ENCODE measurements around the gene RAB10.
"Not testable (repeated sequence)": the region's sequence is repeated elsewhere in the genome, so short reads cannot be mapped to it uniquely, and the experiment has no call there.

RAB10 gene

DNA sequence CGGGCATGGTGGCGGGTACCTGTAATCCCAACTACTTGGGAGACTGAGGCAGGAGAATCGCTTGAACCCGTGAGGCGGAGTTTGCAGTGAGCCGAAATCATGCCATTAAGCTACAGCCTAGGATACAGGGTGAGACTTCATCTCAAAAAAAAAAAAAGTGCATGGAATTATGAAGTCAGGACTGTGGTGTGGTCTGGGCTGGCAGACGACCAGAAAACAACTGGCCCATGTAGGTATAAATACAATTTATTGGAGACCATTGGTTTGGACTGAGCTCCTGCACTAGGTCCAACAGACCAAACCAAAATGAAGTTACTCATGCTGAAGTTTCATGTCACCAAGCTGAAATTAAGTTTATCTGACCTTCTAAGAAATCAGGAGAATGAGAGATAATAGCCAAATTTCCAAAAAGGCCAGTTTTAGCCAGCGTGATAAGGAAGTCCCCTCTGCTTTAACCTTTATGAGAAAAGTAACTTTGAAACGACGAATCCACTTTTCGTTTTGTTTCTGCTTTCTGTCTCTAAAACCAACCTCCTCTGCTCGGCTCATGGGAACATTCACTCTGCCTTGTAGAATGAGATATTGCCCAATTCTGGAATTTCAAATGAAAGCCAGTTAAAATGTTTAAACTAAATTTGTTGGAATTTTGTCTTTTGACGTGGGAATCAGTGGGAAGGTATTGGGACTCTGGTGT lies 17.7 kb upstream of the RAB10 start:
- no peak for DNase-seq (ENCODE audit: low spot score)

DNA sequence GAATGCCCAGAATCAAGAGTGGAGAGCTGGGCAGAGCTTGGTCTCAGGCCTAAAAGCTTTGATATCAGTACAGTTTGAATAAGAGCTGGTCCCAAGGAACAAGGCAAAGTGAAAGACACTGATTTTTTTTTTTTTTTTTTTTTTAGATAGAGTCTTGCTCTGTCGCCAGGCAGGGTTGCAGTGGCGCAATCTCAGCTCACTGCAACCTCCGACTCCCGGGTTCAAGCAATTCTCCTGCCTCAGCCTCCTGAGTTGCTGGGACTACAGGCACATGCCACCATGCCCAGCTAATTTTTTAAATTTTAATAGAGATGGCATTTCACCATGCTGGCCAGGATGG lies 17.2 kb upstream of the RAB10 start:
- not testable (repeated sequence) for DNase-seq (ENCODE audit: low spot score)

DNA sequence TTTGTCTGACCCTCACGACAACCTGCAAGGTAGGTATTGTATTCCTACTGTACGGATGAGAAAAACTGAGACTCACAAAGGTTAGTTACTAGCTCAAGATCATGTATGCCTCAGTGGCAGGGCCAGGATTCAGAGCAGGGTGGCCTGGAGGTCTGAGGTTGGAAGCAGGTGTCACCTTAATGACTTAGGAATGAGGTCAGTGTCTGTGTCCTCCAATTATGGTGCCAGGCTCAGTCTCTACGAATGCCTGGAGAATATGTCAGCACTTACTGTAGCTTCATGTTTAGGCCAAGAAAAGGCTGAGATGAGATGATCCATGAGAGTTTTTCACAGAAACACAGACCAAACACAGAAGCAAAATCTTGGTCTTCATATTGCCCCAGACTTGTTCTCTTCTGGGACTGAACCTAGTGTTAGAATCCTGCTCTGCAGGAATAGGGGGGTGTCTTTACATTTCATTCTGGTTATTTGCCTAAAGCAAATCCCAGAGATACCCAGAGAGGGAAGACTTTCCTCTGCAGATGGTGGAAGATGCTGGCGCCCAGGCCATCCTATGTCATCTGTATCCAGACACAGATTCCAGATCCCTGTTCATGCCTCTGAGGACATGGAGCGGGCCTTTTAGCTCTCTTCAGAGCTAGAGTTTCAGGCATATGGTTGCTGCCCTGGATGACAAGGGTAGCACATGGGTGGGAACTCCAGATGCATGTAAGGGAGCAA lies 16.3 kb upstream of the RAB10 start:
- no peak for DNase-seq (ENCODE audit: low spot score)

DNA sequence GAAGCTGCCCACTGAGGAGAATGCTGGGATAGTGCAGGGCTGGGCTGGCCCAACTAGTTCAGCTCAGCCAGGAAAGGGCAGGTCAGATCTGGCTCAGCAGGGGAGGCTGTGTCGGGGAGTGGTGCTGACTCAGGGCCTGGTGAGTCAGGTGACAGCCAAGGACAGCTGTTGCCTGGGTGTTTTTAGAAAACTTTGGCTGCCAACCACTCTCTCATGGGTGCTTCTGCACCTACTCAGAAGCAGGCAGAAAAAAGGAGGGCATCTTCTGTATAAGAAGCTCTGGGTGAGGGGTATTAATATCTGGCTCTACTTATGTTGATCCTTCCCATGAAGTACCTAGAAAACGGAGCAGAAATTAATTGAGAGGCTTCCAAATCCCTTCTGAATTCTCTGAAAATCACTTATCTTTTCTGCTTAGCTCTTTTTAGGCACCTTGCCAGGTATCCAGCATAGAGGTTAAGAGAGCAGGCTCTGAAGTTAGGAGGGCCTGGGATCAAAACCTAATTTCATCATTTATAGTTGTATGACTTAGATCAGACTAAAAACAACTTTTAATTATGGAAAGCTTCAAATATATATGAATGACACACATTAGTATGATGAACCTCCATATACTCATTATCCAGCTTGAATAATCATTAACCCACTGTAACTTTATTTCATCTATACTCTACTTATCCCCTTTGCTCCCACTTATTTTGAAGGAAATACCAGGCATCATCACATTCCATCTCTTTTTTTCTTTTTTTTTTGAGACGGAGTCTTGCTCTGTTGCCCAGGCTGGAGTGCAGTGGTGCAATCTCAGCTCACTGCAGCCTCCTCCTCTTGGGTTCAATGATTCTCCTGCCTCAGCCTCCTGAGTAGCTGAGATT lies 15.5 kb upstream of the RAB10 start:
- DNase-seq (ENCODE audit: low spot score), result no peak

DNA sequence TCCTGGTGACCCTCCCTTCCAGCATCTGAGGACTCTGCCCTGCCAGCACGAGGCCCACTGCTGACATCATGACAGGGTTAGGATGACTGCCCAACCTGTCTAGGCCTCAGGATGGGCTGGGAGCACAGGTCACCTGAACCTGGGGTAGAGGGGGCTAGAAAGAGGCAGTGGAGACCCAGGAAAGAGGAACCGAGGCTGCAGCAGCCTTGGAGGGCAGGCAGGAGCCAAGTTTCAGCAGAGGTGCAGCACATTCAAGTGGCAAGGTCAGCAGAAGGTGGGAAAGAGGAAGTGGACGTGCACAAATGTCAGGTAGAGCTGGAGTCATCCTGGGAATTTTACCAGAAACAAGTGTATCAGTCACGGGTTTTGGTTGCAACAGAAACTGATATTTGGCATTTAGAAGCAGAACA lies 13.6 kb upstream of the RAB10 start:
- DNase-seq (ENCODE audit: low spot score), result no peak

DNA sequence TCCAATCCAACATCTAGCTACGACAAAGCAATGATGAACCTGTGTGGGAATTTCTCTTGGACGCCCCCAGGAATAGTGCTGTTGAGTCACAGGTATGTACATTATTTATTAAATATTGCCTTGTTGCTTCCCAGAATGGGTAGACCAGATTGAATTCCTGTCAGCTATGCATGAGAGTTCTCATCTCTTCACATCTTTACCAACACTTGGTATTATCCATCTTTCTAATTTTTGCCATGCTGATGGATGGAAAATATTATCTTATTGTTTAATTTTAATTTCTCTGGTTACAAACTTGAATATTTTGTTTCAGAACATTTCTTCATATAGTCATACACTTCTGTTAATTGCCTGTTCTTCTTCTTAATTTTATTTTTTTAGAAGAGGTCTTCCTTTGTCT lies 9.6 kb upstream of the RAB10 start:
- no peak for DNase-seq (ENCODE audit: low spot score)

DNA sequence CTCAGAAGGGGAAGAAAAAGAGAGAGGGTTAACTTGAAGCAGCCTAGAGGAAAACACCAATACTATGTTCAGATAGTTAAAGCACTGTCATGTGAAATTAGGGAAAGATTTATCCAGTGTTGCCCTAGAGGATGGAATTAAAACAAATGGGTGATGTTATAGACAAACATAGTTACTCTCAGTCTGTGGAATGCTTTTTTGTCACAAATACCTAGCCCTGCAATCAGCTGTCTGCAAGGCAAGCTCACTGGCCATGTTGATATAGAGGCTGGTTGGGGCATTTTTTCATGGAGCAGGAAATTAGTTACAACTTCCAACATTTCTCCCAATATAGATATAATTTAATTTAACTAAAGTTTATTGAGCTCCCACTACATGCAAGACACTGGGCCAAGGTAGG lies 8.4 kb upstream of the RAB10 start:
- no peak for DNase-seq (ENCODE audit: low spot score)

DNA sequence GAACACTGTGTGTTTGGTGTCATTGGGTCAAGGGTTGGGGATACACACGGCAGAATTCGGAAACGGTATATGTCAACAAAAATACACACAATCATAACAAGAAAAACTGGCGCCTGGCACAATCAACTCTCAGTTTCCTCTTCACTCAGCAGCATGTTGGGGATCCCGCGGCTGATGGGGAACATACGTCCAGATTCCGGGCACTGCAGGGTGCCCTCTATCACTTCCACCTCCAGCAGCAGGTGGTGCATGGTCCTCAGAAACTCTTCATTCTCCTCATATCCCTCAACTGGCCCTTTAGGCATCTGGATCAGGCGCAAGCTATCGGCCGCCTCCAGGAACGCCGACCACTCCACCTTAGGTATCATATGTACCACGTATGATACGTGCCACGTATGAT lies 5.8 kb upstream of the RAB10 start:
- DNase-seq (ENCODE audit: low spot score), result not testable (repeated sequence)

DNA sequence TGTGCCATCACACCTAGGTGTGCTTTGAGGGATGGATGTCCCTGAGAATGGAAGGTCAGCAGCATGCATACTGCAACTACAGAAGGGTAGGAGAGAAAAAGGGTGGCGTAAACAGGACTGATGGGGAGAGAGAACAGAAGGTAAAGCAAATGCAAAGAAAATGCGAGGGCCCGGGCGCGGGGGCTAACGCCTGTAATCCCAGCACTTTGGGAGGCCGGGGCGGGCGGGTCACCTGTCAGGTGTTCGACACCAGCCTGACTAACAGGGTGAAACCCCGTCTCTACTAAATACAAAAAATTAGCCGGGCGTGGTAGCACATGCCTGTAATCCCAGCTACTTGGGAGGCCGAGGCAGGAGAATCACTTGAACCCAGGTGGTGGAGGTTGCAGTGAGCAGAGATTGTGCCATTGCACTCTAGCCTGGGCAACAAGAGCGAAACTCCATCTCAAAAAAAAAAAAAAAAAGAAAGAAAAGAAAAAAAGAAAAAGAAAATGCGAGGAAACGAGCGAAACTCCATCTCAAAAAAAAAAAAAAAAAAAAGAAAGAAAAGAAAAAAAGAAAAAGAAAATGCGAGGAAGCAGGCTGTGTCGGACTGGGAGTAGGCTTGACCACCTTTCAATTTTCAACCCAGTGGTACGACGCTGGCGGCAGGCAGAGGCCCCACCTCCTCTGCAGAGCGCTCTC lies 1.2 kb upstream of the RAB10 start:
- DNase-seq (ENCODE audit: low spot score), result not testable (repeated sequence)

DNA sequence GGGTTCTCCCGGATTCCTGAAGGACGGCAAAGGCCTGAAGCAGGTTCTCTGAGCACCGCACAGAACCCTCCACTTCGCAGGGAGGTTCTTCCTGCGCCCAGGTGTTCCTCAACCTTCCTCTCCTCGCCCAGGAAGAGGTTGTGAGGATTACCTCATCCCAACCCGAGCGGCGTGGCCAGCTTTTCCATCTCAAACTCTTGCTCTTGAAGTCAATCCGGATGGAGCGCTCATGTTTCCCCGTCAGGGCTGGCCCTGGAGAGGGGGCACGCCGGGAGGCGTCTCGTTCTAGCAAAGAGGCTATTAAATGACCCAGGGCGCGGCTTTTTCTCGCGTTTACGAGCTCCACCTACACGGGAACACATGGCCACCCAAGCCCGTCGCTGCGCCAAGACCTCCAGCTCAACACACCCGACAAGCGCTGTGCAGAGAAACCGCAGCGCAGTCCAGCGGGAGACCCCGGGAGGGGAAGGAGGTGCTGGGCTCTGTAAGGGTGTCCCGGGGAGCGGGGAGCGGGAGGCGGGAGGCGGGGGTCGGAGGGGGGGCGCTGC lies 540 bp upstream of the RAB10 start:
- DNase-seq (ENCODE audit: low spot score), result peak; percentile 58

DNA sequence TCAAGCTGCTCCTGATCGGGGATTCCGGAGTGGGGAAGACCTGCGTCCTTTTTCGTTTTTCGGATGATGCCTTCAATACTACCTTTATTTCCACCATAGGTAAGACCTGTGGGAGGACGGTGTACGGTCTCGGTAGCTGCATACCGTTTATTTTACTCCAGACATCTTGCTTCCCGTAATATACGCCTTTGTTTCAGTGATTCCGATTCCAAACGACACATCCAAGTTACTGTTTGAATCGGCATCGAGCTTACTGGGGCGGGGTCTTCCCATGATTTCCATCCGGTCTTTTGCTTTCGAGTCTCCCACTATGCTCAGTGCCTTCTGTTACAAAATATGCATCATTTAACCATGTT lies 731 bp downstream of the RAB10 start:
- no peak for DNase-seq (ENCODE audit: low spot score)

DNA sequence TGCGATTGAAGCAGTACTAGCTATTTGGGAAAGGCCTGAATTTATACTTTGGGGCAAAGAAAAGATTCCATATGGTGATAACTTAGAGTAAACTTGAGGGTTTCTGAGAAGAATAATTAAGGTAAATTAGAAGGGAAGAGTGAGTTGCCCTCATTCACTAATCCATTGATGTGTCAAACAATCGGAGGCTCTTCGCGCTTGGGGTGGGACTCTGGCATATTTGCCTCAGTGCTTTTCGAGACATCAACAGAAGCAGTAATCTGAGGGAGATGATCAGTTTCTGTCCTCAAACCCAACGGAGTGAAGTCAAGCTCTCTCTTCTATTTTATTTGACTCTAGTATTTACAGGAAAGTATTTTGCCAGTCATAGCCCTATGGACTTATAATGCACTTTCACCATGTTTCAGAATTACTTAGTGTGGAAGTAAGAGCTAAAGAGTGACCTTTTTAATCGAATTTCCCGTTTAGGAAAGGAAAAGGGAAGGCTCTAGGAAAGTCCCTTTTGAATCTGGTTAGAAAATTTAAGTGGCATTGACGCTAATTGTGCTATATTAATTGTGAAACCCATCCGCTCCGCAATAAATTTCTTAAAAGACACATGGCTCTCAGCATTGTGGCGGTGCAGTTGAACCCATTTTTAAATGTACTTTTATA lies 1.3 kb downstream of the RAB10 start:
- no peak for DNase-seq (ENCODE audit: low spot score)

DNA sequence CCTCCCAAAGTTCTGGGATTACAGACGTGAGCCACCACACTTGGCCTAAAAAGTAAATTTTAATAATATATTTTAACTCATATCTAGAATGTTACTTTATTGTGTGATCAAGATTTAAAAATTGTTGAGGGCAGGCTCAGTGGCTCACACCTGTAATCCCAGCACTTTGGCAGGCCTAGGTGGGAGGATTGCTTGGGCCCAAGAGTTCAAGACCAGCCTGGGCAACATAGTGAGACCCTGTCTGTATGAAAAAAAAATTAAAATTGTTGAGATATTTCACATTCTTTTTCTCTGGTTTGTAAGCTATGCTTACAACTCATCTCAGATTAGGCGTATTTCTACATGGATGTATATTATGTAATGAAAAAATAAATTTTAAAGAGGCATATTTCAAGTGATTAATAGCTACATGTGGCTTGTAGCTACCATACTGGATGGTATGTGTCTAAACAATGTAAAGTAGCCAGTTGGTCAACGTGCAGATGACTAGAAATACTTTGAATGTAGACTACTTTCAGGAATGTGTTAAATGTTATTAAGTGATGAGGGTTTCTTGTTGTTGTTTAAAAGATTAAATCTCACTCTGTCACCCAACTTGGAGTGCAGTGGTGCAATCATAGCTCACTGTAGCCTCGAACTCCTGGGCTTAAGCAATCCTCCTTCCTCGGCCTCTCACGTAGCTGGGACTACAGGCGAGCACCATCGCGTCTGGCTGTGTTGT lies 5.9 kb downstream of the RAB10 start:
- DNase-seq (ENCODE audit: low spot score), result no peak

DNA sequence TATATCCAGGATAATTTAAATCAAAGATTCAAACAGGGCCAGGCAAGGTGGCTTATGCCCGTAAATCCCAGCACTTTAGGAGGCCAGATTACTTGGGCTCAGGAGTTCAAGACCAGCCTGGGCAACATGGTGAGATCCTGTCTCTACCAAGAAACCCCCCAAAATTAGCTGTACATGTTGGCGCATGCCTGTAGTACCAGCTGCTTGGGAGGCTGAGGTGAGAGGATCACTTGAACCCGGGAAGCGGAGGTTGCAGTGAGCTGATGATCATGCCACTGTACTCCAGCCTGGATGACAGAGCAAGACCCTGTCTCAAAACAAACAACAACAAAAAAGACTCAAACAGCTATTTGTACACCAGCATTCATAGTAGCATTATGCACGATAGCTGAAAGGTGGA lies 9.2 kb downstream of the RAB10 start:
- no peak for DNase-seq (ENCODE audit: low spot score)

DNA sequence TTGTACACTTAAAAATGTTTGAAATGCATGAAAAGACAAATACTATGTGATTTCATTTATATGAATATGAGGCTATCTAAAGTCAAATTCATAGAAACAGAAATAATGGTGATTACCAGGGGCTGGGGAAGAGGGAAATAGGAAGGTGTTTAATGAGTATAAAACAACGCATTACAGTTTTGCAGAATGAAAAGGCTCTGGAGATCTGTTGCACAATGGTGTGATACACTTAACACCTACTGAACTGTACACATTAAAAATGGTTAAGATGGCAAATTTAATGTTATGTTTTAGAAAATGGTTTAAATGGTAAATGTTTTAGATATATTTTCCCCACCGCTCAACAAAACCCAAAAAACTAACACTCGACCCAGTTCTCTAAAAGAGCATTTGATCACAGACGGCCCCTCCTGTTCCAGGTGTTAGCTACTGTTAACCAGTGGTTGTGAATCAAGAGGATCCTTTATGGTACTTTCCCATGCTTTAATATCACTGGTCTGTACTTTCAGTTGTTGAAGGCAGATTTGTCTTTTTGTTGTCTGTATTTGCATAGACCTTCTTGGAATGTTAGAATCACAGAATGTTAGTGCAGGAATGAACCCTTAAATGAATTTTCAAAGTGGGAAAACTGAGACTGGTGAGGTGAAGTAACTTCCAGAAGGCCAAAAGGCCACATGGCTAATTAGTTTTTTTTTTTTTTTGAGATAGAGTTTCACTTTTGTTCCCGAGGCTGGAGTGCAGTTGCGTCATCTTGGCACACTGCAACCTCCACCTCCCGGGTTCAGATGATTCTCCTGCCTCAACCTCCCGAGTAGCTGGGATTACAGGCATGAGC lies 10.2 kb downstream of the RAB10 start:
- peak; percentile 7 for DNase-seq (ENCODE audit: low spot score)

DNA sequence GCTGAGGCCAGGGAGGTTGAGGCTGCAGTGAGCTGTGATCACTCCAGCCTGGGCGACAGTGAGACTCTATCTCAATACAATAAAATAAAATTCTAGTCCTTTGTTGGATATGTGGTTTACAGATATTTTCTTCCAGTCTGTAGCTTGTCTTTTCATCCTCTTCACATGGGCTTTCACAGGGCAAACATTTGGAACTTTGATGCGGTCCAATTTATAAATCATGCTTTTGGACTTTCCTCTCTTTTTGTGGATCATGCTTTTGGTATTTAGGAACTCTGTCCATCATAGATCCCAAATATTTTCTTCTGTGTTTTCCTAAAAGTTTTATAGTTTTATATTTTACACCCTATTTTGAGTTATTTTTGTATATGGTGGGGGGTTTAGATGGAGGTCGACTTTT lies 14.9 kb downstream of the RAB10 start:
- DNase-seq (ENCODE audit: low spot score), result no peak

DNA sequence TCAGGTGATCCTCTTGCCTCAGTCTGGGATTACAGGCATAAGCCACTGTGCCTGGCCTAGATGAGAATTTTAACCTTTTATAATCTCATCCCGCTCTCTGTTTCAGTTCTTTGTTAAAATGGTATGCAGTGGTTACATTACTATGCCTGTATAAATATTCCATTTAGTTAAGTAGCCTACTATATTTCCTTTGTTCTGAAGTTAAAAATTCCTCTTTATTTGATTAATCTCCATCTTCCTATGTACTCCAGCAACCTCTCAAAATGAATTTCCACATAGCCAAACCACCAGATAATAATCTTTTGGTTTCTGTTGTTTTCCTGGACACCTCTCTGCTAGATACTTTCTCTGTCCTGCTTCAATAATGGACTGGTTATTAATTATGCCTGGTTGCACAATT lies 15.8 kb downstream of the RAB10 start:
- no peak for DNase-seq (ENCODE audit: low spot score)

DNA sequence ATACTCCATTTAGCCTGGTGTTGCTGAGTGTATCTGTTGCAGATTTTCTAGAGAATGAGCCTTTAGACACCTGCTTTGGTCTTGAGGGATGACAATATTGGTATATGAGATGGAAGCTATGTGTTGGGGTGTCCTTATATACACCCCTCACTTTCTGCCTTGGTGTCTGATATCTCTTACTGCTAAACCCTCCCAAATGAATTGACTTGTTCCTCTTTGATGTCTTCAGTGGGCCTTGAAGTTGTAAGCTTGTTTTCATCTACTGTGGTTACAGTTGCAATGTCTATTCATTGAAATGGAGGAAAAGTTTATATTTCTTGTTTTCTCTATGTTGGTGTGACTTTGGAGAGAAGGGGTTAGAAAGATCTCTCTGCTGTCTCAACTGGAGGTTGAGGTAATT lies 18.9 kb downstream of the RAB10 start:
- no peak for DNase-seq (ENCODE audit: low spot score)

DNA sequence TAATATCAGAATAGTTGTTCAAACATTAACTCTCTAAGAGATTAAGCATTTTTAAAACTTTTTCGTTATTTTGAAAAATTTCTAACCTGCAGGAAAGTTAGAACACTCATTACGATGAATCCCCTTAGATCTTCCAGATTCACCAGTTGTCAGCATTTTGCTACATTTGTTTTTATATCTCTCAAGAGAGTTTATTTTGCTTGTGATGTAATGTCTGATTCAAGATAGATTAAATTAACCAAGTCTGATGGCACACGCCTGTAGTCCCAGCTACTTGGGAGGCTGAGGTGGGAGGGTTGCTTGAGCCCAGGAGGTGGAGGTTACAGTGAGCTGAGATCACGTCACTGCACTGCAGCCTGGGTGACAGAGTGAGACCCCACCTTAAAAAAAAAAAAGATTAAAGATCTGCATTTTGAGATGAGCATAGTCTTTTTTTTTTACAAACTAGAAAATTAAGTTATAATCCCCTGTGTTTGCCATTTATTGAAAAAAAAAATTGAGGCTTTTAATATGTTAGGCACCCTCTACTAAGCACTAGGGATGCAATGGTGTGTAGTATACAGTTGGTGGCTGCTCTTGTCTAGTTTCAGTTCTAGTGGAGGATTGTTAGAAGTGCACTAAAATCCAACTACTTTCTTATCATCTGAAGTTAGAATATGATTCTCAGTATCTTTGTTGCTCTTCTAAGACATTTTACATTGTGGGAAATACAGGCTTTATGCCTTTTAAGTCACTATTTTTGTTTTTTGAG lies 20.9 kb downstream of the RAB10 start:
- no peak for DNase-seq (ENCODE audit: low spot score)
